Panc1 (cell line): Measurements from ENCODE around the gene PHKB. TPM values are rescaled to one million over a fixed set of nuclear protein-coding genes. Genes with fewer than 3 reads are reported as not detected.

Experiments used
- ATAC-seq: fragments of 200-7000 bp; cut with Tn5 transposase; 2 replicates; pipeline ENCODE4 v1.9.1; 2020; ENCODE audit warnings: mild to moderate bottlenecking, moderate library complexity
- BruUV-seq: library from RNA; stranded (reverse); fragments of 400-500 nt; replicated peaks from 2 replicates; lab custom pipeline; 2021; lab: Mats Ljungman, UMichigan
- CTCF ChIA-PET: fragments of 300-600 bp; sonication (Branson Sonifier 250); formaldehyde crosslinking; loops from one replicate; lab custom pipeline; 2022; ENCODE audit warnings: antibody characterized with exemption; lab: Charles Lee
- POLR2A ChIA-PET: fragments of 300-600 bp; sonication (Branson Sonifier 250); formaldehyde crosslinking; loops from one replicate; lab custom pipeline; 2022; ENCODE audit warnings: antibody characterized with exemption; lab: Charles Lee
- DNase-seq: peaks from one replicate; pipeline ENCODE4 v3.0.0-alpha.2; 2010; ENCODE audit warnings: low read depth, low spot score
- H3K27ac ChIP-seq: 2 replicates; pipeline ENCODE4 v1.5.1; 2011; ENCODE audit warnings: mild to moderate bottlenecking, low read length, inconsistent platforms
- H3K27me3 ChIP-seq: fragments of 200-500 bp; sonication (Bioruptor generic); 2 replicates; pipeline ENCODE4 v1.6.0; 2014; ENCODE audit warnings: low read length, inconsistent platforms; ENCODE audit not compliant: control insufficient read depth, insufficient read depth
- H3K36me3 ChIP-seq: fragments of 200-500 bp; sonication (Bioruptor generic); 2 replicates; pipeline ENCODE4 v1.5.1; 2014; ENCODE audit warnings: inconsistent platforms, mild to moderate bottlenecking, low read length, moderate library complexity; ENCODE audit not compliant: control insufficient read depth, insufficient read depth
- H3K4me1 ChIP-seq: 2 replicates; pipeline ENCODE4 v1.5.1; 2011; ENCODE audit warnings: inconsistent platforms, mild to moderate bottlenecking, low read length, moderate library complexity; ENCODE audit not compliant: control insufficient read depth, insufficient read depth
- H3K4me3 ChIP-seq, 2 experiments: 2 replicates each; pipeline ENCODE4 v1.5.1; 2011 to 2012; ENCODE audit warnings: low read depth in 2 of 2, low read length in 2 of 2, mild to moderate bottlenecking in 2 of 2, inconsistent platforms in 1 of 2, moderate library complexity in 1 of 2
- H3K9me3 ChIP-seq: fragments of 200-500 bp; sonication (Bioruptor generic); 2 replicates; pipeline ENCODE4 v1.5.1; 2014; ENCODE audit warnings: low read depth, mild to moderate bottlenecking, inconsistent platforms, low read length, moderate library complexity; ENCODE audit not compliant: control insufficient read depth, insufficient read depth
- CTCF ChIP-seq: fragments of 450-650 bp; IDR thresholded peaks from 2 replicates; pipeline ENCODE4 v1.5.1; 2017; ENCODE audit warnings: mild to moderate bottlenecking
- POLR2AphosphoS5 ChIP-seq: IDR thresholded peaks from 2 replicates; pipeline ENCODE4 v1.6.1; 2012; ENCODE audit warnings: mild to moderate bottlenecking, low read depth, low read length, moderate library complexity
- SIN3A ChIP-seq: IDR thresholded peaks from 2 replicates; pipeline ENCODE4 v1.6.1; 2012; ENCODE audit warnings: low read depth, mild to moderate bottlenecking, low read length, moderate library complexity, borderline replicate concordance; ENCODE audit not compliant: insufficient read depth
- TCF7L2 ChIP-seq: IDR thresholded peaks from 2 replicates; pipeline ENCODE4 v1.6.1; 2011; ENCODE audit warnings: mild to moderate bottlenecking, low read depth, low read length, inconsistent platforms
- in situ Hi-C: cut with HindIII; loops from 2 replicates; pipeline ENCODE4 v1.10.0; 2016; ENCODE audit warnings: low sequenced_read_pairs, low pct_unique_long_range_greater_than_20kb
- intact Hi-C: fragments of 100-400 bp; cut with micrococcal nuclease; formaldehyde crosslinking; loops from one replicate; pipeline ENCODE4 v1.10.0; 2022; ENCODE audit not compliant: unreplicated experiment
- total RNA-seq: library from RNA; stranded (reverse); gene quantifications from one replicate; pipeline ENCODE4 v1.2.1, GENCODE V29; 2021; ENCODE audit not compliant: unreplicated experiment
- TF ChIP-seq, protein P1 (sequence below), 2 experiments: IDR thresholded peaks; 2 replicates each; pipeline ENCODE4 v1.6.1; 2011 to 2012; ENCODE audit warnings: low read depth in 2 of 2, control low read depth in 1 of 2, low read length in 1 of 2, mild to moderate bottlenecking in 1 of 2, moderate library complexity in 1 of 2; ENCODE audit not compliant: insufficient read depth in 1 of 2

PHKB gene
- total RNA-seq, 1 experiment from 2014 or later: 29.5 TPM

DNA sequence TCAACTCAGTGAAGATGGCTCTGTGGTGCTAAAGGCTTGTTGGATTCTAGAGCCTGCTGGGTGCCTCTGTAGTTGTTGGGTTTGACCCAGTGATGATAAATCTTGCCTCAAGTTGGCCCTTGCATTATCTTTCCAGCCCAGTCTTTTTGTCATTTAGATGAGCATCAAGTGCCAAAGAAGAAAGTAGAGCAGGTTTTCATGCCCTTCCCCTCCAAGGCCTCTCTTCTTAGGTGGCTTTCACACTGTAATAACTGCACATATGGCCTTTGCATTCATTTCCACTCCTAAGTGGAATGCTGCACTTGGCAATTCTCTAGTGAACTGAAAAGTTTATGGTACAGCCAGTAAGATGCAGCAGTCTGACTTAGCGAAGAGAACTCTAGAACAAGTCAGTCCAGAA is 165.1 kb downstream of the PHKB start:
- ChIA-PET CTCF (no interaction called here), POLR2A (no interaction called here)
- H3K27ac ChIP-seq: no peak overlapping the region
- BruUV-seq: no TSS peak
- H3K36me3 ChIP-seq: no peaks in the 10 kb centered on the region
- in situ Hi-C loops (no loop called here), intact Hi-C loops (no loop called here)
- DNase-seq: no peak
- no peak overlapping the region for H3K4me3 ChIP-seq
- no peaks in the 10 kb centered on the region for H3K9me3 ChIP-seq
- no peak for ATAC-seq
- H3K4me1 ChIP-seq: no peaks in the 10 kb centered on the region
- no peaks in the 10 kb centered on the region for H3K27me3 ChIP-seq
- TF ChIP-seq POLR2AphosphoS5 (no peak), CTCF (no peak), TCF7L2 (no peak), SIN3A (no peak)
- TF ChIP-seq, protein P1, sequence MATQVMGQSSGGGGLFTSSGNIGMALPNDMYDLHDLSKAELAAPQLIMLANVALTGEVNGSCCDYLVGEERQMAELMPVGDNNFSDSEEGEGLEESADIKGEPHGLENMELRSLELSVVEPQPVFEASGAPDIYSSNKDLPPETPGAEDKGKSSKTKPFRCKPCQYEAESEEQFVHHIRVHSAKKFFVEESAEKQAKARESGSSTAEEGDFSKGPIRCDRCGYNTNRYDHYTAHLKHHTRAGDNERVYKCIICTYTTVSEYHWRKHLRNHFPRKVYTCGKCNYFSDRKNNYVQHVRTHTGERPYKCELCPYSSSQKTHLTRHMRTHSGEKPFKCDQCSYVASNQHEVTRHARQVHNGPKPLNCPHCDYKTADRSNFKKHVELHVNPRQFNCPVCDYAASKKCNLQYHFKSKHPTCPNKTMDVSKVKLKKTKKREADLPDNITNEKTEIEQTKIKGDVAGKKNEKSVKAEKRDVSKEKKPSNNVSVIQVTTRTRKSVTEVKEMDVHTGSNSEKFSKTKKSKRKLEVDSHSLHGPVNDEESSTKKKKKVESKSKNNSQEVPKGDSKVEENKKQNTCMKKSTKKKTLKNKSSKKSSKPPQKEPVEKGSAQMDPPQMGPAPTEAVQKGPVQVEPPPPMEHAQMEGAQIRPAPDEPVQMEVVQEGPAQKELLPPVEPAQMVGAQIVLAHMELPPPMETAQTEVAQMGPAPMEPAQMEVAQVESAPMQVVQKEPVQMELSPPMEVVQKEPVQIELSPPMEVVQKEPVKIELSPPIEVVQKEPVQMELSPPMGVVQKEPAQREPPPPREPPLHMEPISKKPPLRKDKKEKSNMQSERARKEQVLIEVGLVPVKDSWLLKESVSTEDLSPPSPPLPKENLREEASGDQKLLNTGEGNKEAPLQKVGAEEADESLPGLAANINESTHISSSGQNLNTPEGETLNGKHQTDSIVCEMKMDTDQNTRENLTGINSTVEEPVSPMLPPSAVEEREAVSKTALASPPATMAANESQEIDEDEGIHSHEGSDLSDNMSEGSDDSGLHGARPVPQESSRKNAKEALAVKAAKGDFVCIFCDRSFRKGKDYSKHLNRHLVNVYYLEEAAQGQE (IDR thresholded peaks at IDR 0.05; ENCODE audit: insufficient read depth in 1 of 2, low read depth in 2 of 2, low read length in 1 of 2): no peak

GRCh38 chr16:47627085-47627639 is 166.0 kb downstream of the PHKB start:
- CTCF ChIA-PET: no interaction called here
- POLR2A ChIA-PET: no interaction called here
- ATAC-seq (no peak), DNase-seq (no peak)
- no peak overlapping the region for H3K27ac ChIP-seq
- TF ChIP-seq TCF7L2: no peak
- TF ChIP-seq, protein P1 (IDR thresholded peaks at IDR 0.05; ENCODE audit: insufficient read depth in 1 of 2, low read depth in 2 of 2, low read length in 1 of 2): no peak
- no peak for TF ChIP-seq SIN3A
- TF ChIP-seq POLR2AphosphoS5: no peak
- TF ChIP-seq CTCF: no peak
- no peaks in the 10 kb centered on the region for H3K27me3 ChIP-seq
- no peaks in the 10 kb centered on the region for H3K36me3 ChIP-seq
- H3K4me3 ChIP-seq: no peak overlapping the region
- no TSS peak for BruUV-seq
- H3K9me3 ChIP-seq: no peaks in the 10 kb centered on the region
- H3K4me1 ChIP-seq: no peaks in the 10 kb centered on the region
- intact Hi-C loops (no loop called here), in situ Hi-C loops (no loop called here)
